NOMO-1 treated with DMSO at 0.1 percent for 48 hours (cell line): ENCODE data around the gene UTY.
"Not testable (repeated sequence)": the region's sequence is repeated elsewhere in the genome, so short reads cannot be mapped to it uniquely, and the experiment has no call there.

Experiments
- DNase-seq: peaks from one replicate; lab custom pipeline; 2025; ENCODE audit not compliant: unreplicated experiment; lab: John Stamatoyannopoulos, UW

The UTY gene

DNA sequence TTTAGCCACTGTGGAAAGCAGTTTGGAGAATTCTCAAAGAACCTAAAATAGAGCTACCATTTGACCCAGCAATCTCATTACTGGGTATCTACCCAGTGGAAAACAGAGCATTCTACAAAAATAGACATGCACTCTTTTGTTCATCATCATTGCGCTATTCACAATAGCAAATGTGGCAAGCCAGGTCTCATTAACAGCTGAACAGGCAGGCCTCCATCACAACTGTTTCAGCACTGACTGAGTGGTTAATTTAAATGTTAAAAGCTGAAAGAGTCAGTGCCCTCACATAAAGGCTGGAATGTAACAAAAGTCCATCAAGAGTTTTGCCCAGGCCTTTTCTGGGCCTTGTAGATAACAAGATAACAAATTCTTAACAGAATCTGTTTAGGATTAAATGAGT, 166.9 kb downstream of the UTY start:
- no peak for DNase-seq

DNA sequence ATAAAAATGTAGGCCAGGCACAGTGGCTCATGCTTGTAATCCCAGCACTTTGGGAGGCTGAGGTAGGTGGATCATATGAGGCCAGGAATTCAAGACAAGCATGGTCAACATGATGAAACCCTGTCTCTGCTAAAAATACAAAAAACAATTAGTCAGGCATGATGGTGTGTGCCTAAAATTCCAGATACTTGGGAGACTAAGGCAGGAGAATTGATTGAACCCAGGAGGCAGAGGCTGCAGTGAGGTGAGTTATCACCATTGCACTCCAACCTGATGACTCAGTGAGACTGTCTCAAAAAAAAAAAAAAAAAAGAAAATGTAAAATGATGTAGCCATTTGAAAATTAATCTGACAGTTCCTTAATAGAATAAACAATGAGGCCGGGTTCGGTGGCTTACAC, 171.9 kb downstream of the UTY start:
- DNase-seq = no peak

DNA sequence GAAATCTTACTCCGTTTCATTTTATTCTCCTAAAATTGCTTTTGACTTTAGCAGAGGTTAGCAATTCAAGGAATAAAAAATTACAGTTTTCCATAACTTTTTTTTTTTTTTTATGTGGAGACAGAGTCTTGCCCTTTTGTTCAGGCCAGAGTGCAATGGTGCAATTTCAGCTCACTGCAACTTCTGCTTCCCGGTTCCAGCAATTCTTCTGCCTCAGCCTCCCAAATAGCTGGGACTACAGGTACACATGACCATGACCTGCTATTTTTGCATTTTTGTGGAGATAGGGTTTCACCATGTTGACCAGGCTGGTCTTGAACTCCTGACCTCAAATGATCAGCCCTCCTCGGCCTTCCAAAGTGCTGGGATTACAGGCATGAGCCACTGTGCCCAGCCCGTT, 179.0 kb downstream of the UTY start:
- no peak for DNase-seq

DNA sequence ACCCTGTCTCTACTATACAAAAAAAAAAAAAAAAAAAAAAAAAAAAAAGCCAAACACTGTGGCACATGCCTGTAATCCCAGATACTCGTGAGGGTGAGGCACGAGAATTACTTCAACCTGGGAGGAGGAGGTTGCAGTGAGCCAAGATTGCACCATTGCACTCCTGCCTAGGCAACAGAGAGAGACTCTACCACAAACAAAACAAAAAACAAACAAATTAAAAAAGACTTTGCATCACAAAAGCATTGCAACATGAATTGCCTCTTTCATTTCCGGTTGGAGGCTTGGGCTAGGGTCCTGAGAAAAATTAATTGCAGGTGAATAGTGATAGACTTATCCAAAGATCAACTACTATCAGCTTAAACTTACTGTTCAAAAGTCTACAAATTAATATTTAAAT, 180.4 kb downstream of the UTY start:
- DNase-seq = no peak

DNA sequence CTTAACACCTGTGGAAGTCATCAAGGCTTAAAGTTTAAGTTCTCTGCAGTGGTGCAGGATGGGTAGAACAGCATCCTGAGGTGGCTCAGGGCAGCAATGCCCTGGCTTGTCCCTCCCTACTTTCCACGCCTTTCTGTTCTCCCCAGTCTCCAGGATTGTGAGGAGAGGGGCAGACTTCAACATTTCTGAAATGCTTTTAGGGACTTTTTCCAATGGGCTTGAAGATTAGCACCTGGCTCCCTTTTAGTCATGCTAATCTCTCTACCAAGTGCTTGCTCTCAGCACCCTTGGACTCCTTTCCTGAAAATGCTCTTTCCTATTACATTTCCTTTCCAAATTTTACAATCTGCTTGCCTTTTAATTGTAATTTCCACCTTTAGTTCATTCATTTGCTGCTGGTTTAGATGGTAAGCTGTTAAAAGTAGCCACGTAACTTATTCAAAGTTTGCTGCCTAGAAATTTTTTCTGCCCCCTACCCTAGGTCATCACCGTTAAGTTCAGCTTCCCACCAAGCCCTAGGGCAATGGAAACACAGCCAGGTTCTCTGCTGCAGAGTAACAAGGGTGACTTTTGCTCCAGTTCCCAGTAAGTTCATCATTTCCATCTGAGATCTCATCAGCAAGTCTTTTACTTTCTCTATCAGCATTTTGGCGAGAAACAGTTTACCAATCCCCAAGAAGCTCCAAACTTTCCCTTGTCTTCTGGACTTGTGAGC, 183.5 kb downstream of the UTY start:
- no peak for DNase-seq

DNA sequence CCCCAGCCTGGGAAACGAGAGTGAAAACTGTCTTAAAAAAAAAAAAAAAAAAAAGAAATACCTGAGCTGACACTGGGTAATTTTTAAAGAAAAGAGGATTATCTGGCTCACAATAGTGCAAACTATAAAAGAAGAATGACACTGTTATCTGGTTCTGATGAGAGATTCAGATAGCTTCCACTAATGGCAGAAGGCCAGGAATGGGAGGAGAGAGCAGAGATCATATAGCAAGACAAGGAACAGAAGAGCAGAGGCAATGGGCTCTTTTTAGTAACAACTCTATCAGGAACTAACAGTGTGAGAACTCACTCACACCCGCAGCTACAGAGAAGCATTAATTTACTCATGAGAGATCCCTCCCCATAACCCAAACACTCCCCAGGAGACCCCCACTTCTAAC, 184.8 kb downstream of the UTY start:
- no peak for DNase-seq

DNA sequence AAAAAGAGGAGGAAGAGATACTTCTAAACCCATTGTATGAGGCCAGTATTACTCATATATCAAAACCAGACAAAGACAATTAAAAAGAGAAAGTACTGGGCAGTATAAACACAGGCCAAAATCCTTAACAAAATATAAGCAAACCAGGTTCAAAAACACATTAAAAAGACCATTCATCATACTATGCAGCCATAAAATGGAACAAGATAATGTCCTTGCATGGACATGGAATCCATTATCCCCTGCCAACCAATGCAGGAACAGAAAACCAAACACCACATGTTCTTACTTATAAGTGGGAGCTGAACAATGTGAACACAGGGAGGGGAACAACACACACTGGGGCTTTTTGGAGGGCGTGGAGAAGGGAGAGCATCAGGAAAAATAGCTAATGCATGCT, 188.6 kb downstream of the UTY start:
- no peak for DNase-seq

DNA sequence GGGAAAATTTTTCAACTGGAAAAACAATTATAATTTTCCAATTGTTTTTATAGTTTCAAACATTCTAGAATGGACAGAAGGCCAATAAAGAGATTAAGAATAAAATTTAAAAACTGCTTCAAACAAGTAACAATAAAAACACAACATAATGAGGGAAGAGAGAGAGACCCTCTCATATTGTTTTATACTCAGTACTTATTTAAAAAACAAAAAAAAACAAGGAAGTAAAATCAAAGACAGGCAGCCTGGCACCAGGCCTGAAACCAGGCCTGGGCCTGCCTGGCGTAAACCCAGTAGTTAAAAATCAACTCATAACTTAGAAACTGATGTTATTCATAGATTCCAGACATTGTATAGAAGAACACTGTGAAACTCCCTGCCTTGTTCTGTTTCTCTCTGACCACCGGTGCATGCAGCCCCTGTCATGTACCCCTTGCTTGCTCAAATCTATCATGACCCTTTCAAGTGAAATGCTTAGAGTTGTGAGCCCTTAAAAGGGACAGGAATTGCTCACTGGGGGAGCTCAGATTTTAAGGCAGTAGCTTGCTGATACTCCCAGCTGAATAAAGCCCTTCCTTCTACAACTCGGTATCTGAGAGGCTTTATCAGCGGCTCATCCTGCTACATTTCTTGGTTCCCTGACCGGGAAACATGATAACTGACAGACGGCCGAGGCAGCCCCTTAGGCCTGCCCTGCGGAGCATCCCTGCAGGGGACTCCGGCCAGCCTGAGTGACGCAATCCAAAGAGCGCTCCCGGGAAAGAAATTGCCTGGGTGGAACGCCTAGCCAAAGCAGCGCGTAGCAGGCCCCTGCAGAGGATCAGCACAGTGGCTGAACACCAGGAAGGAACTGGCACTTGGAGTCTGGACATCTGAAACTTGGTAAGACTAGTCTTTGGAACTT, 197.4 kb downstream of the UTY start:
- DNase-seq = not testable (repeated sequence)

DNA sequence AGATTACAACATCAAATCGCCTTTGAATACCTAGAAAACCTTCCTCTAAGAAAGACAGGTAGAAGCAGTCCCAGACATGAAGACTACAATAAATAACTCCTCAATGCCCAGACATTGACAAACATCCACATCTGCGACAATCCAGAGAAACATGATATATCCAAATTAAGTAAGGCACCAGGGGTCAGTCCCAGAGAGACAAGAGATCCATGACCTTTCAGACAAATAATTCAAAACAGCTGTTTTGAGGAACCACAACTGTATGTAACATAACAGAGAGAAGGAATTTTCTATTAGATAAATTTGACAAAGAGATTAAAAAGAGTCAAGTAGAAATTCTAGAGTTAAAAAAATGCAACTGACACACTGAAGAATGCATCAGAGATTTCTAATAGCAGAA, 200.3 kb downstream of the UTY start:
- DNase-seq = no peak

DNA sequence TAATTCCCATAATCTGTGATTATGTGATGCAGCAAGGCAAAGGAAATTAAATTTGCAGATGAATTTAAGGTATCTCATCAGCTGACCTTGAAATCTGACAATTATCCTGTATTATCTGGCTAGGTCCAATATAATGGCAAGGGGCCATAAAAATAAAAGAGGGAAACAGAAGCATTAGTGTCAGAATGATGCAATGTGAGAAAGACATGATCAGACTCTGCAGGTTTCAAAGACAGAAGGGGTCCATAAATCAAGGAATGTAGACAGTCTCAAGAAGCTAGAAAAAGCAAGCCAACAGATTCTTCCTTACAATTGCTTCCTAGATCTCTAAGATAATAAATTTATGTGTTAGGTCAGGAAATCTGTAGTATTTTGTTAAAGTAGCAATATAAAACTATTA, 208.1 kb downstream of the UTY start:
- no peak for DNase-seq

DNA sequence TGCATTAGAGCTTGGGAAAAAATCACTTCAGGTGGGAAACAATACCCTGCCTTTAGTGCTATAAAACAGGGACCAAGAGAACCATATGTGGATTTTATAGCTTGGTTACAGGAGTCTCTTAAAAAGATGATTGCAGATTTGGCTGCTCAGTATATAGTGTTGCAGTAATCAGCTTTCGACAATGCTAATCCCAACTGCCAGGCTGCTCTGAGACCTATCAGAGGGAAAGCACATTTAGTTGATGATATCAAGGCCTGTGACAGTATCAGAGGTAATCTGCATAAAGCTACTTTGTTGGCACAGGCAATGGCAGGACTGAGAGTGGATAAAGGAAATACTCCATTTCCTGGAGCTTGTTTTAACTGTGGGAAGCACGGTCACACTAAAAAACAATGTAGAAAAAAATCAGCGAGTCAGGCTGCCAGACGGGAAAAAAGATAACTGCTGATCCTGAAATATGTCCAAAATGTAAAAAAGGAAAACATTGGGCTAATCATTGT, 225.8 kb downstream of the UTY start:
- DNase-seq = not testable (repeated sequence)

DNA sequence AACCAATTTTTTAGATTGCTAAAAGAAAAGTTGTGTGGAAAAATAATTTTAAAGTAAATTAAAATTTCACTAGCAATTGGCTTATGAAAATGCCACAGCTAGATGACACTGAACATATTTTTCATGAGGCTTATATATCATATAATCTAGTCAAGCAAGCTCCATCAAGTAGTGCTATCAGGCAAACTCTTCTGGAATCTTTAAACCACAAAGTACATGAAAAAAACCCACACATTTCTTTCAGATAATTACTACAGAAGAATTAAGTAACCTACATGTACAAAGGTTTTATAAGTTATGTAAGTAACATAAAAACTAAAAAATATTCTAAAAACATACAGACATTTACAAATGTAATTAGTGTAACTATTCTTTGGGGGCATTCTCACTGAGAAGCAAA, 229.4 kb downstream of the UTY start:
- no peak for DNase-seq

DNA sequence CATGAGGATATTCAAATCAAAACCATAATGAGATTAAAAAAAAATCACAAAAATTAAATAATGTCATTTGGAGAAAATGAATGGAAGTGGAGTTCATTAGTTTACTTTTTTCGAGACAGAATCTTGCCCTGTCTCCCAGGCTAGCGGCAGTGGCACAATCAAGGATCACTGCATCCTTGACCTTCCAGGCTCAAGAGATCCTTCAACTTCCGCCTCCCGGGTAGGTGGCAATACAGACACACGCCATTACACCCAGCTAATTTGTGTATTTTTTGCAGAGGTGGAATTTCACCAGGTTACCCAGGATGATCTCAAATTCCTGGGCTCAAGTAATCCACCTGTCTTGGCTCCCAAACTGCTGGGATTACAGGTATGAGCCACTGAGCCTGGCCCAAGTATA, 236.1 kb downstream of the UTY start:
- no peak for DNase-seq

DNA sequence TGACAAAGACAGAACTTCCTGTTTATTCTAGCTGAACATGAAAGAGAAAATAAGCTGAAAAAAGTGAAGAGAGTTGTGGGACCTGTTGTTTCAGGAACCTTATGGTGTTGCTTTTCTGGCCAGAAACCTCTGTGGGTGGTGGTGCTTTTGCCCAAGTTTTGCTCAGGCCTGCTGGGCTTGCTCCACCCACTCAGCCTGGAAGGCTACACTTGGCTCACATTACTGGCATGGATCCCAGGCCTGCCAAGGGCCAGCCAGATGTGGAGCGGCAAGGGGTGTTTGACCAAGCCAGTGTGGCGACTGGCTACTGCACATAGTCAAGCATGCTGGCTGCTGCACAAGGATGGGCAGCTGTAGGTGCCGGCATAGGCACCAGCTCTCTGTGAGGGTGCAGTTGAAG, 245.9 kb downstream of the UTY start:
- no peak for DNase-seq

DNA sequence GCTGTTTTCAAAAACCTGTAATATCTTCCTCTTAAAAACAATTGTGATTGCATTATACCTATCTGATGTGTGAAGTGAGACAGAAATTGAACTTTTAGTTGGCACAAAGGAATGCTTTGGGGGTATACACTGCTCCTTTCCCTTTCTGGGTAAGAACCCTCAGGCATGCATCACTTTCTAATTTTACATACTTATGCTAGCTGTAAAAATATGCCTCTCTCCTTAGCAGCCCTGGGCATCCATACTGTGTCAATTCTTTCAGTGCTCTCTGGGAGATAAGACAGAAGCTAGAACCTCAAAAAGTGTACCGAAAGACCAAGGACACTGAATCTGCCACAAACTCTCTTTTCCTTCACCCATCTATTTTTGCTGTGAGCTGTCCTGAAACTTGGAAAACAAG, 246.7 kb downstream of the UTY start:
- no peak for DNase-seq

DNA sequence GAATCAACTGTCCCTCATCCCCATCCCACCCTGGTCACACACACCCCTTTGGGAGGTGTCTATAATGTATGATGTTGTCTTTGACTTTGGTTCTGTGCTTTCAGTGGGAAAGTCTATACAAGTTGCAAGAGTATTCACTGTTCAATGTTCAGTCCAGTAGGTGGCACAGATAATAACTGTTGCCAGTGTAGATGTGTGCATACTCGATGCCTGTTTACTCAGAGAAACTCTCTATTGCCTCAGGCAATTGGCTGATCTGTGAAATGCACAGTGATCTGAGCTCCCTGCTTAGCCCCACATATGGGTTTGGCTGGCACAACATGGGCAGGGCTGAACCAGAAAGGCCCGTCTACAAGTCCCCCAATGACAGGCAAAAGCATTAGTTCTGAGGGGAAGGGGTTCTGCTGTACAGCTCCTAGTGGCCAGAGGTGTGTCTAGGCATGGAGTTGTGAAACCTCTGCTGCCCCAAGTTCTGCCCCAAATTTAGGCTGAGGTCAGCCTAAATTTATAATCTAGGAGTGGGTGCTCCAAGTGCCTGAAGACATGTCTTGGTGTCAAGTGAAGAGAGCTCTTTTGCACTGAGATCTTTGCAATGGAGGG, 252.4 kb downstream of the UTY start:
- no peak for DNase-seq

DNA sequence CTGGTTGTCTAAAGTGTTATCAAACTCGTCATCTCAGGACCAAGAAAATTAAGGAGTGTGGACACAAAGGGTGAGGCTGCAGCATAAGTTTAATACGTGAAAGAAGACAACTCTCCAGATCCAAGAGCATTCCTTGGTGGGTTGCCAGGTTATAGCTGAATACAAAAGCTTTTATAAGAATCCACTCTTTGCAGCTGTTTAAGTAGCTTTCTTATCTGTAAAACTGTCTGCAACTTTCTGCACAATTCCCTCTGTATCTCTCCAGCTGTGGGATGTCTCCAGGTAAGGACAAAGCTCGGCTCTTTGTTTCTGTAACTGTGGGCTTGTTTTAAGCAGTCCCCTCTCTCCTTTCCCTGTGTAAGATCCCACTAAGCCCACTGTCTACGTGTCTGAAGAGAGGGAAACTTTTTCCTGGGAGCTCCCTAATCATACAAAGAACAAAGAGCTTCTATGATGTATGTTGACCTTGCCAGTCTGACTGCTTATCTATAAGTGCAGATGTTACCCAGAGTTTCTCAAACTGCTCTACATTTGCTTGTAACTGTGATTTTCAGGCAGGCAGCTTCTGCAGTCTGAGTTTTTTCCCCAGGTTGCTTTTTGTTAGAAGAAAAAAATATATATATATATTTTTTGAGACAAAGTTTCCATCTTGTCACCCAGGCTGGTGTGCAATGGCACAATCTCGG, 268.7 kb downstream of the UTY start:
- no peak for DNase-seq

DNA sequence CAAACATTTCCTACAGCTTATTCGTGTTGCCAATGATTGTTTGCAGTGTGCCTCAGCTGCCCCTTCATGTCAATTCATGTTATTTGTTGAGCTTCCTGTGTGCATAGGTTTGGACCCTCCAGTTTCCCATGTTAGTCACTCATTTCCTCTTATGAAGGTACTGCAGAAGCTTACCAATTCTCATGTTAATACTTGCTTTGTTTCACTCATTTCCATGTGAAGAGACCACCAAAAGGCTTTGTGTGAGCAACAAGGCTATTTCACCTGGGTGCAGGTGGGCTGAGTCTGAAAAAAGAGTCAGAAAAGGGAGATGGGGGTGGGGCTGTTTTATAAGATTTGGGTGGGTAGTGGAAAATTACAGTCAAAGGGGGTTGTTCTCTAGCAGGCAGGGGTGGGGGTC, 274.6 kb downstream of the UTY start:
- no peak for DNase-seq
